IMR-90 (cell line): ENCODE results near the gene HORMAD2. TPM values are rescaled to one million over a fixed set of nuclear protein-coding genes. Genes with fewer than 3 reads are reported as not detected.
A peak's percentile ranks its signal among the peaks of the same experiment; 100 is the strongest.

Experiments used
- ATAC-seq: fragments of 200-7000 bp; cut with Tn5 transposase; 2 replicates; pipeline ENCODE4 v1.9.1; 2020; ENCODE audit warnings: low read depth, mild to moderate bottlenecking, moderate library complexity
- BruUV-seq: library from RNA; stranded (reverse); fragments of 400-500 nt; replicated peaks from 2 replicates; lab custom pipeline; 2021; lab: Mats Ljungman, UMichigan
- CTCF ChIA-PET: fragments of 300-600 bp; formaldehyde crosslinking; extraction: SDS; loops from one replicate; lab custom pipeline; 2021; ENCODE audit warnings: antibody characterized with exemption; lab: Yijun Ruan, JAX
- POLR2A ChIA-PET: fragments of 300-600 bp; sonication (Branson Sonifier 250); formaldehyde crosslinking; loops from one replicate; lab custom pipeline; 2022; ENCODE audit warnings: antibody characterized with exemption; ENCODE audit not compliant: unreplicated experiment; lab: Charles Lee
- DNase-seq: peaks from one replicate; pipeline ENCODE4 v3.0.0; 2013
- H2AFZ ChIP-seq: replicated peaks from 2 replicates; pipeline ENCODE3; 2013; ENCODE audit warnings: low read length, mild to moderate bottlenecking; ENCODE audit not compliant: poor library complexity
- H2AK5ac ChIP-seq: 2 replicates; pipeline ENCODE4 v1.6.1; 2013; ENCODE audit warnings: low read depth, low read length, inconsistent platforms
- H2AK9ac ChIP-seq: replicated peaks from 2 replicates; pipeline ENCODE3; 2013; ENCODE audit warnings: mild to moderate bottlenecking, low read depth, low read length, moderate library complexity; ENCODE audit not compliant: poor library complexity
- H2BK120ac ChIP-seq: 2 replicates; pipeline ENCODE4 v1.6.1; 2013; ENCODE audit warnings: low read depth, low read length, inconsistent platforms
- H2BK15ac ChIP-seq: 3 replicates; pipeline ENCODE4 v1.6.1; 2013; ENCODE audit warnings: low read depth, low read length, inconsistent platforms
- H2BK20ac ChIP-seq: 2 replicates; pipeline ENCODE4 v1.6.1; 2013; ENCODE audit warnings: low read depth, mild to moderate bottlenecking, inconsistent platforms, low read length, moderate library complexity
- H2BK5ac ChIP-seq: 2 replicates; pipeline ENCODE4 v1.6.1; 2013; ENCODE audit warnings: mild to moderate bottlenecking, low read depth, low read length, inconsistent platforms; ENCODE audit not compliant: poor library complexity, severe bottlenecking
- H3K14ac ChIP-seq: replicated peaks from 2 replicates; pipeline ENCODE4 v1.6.1; 2013; ENCODE audit warnings: low read depth, low read length, inconsistent platforms
- H3K18ac ChIP-seq: 2 replicates; pipeline ENCODE4 v1.6.1; 2013; ENCODE audit warnings: low read depth, low read length, control low read depth
- H3K23ac ChIP-seq: 2 replicates; pipeline ENCODE4 v1.6.1; 2013; ENCODE audit warnings: low read depth, low read length, inconsistent platforms
- H3K27ac ChIP-seq: 2 replicates; pipeline ENCODE4 v1.5.1; 2013; ENCODE audit warnings: mild to moderate bottlenecking, control low read depth, low read length; ENCODE audit not compliant: insufficient read depth
- H3K27me3 ChIP-seq: 2 replicates; pipeline ENCODE4 v1.6.1; 2013; ENCODE audit warnings: low read length; ENCODE audit not compliant: control insufficient read depth, insufficient read depth
- H3K36me3 ChIP-seq: 2 replicates; pipeline ENCODE4 v1.6.1; 2013; ENCODE audit warnings: low read length, mixed read lengths; ENCODE audit not compliant: control insufficient read depth, insufficient read depth
- H3K4ac ChIP-seq: 2 replicates; pipeline ENCODE4 v1.6.1; 2013; ENCODE audit warnings: low read depth, low read length, inconsistent platforms
- H3K4me1 ChIP-seq: 2 replicates; pipeline ENCODE4 v1.6.1; 2013; ENCODE audit warnings: low read length, mixed read lengths; ENCODE audit not compliant: control insufficient read depth, insufficient read depth
- H3K4me2 ChIP-seq: 2 replicates; pipeline ENCODE4 v1.6.1; 2013; ENCODE audit warnings: low read depth, mild to moderate bottlenecking, control low read depth, low read length, moderate library complexity
- H3K4me3 ChIP-seq: 2 replicates; pipeline ENCODE4 v1.5.1; 2013; ENCODE audit warnings: low read depth, mild to moderate bottlenecking, control low read depth, low read length, moderate library complexity; ENCODE audit not compliant: insufficient read depth
- H3K56ac ChIP-seq: 2 replicates; pipeline ENCODE4 v1.6.1; 2013; ENCODE audit warnings: low read length, inconsistent platforms; ENCODE audit not compliant: insufficient read depth; ENCODE audit errors: extremely low read depth
- H3K79me1 ChIP-seq, 2 experiments: 2 replicates each; pipeline ENCODE4 v1.6.1; 2013; ENCODE audit warnings: low read length in 2 of 2, inconsistent platforms in 1 of 2, low read depth in 1 of 2
- H3K9ac ChIP-seq: 2 replicates; pipeline ENCODE4 v1.6.1; 2013; ENCODE audit warnings: low read depth, low read length, control low read depth
- H3K9me1 ChIP-seq: 2 replicates; pipeline ENCODE4 v1.6.1; 2013; ENCODE audit warnings: low read length, inconsistent platforms; ENCODE audit not compliant: insufficient read depth
- H3K9me3 ChIP-seq: 2 replicates; pipeline ENCODE4 v1.6.1; 2013; ENCODE audit warnings: low read length; ENCODE audit not compliant: control insufficient read depth, insufficient read depth
- H4K20me1 ChIP-seq: 2 replicates; pipeline ENCODE4 v1.6.1; 2013; ENCODE audit warnings: low read length, inconsistent platforms; ENCODE audit not compliant: insufficient read depth
- H4K5ac ChIP-seq: 2 replicates; pipeline ENCODE4 v1.6.1; 2013; ENCODE audit warnings: mild to moderate bottlenecking, low read depth, low read length, control low read depth
- H4K8ac ChIP-seq, 2 experiments: 2 replicates each; pipeline ENCODE4 v1.6.1; 2013; ENCODE audit warnings: low read depth in 2 of 2, low read length in 2 of 2, control low read depth in 1 of 2, inconsistent platforms in 1 of 2
- H4K91ac ChIP-seq: 2 replicates; pipeline ENCODE4 v1.6.1; 2013; ENCODE audit warnings: low read depth, low read length, inconsistent platforms; ENCODE audit not compliant: insufficient read depth
- BHLHE40 ChIP-seq: fragments of 150-350 bp; IDR thresholded peaks from 2 replicates; pipeline ENCODE4 v1.6.1; 2016; ENCODE audit warnings: mild to moderate bottlenecking, low read depth, low read length
- CHD1 ChIP-seq: IDR thresholded peaks from 2 replicates; pipeline ENCODE4 v1.6.1; 2012; ENCODE audit warnings: low read depth, low read length, improper control_type of control experiment
- FOS ChIP-seq: fragments of 150-350 bp; IDR thresholded peaks from 2 replicates; pipeline ENCODE4 v1.6.1; 2016; ENCODE audit warnings: low read depth, low read length
- MAFK ChIP-seq: IDR thresholded peaks from 2 replicates; pipeline ENCODE4 v1.6.1; 2012; ENCODE audit warnings: low read depth, low read length, improper control_type of control experiment
- MXI1 ChIP-seq: IDR thresholded peaks from 2 replicates; pipeline ENCODE4 v1.6.1; 2012; ENCODE audit warnings: low read depth, mild to moderate bottlenecking, low read length, moderate library complexity, borderline replicate concordance
- NFE2L2 ChIP-seq: fragments of 150-350 bp; IDR thresholded peaks from 2 replicates; pipeline ENCODE4 v1.6.1; 2016; ENCODE audit warnings: low read depth, mild to moderate bottlenecking, low read length
- RCOR1 ChIP-seq: IDR thresholded peaks from 2 replicates; pipeline ENCODE4 v1.6.1; 2012; ENCODE audit warnings: mild to moderate bottlenecking, low read length, improper control_type of control experiment; ENCODE audit not compliant: insufficient replicate concordance
- USF2 ChIP-seq: fragments of 150-350 bp; IDR thresholded peaks from 2 replicates; pipeline ENCODE4 v1.6.1; 2017; ENCODE audit warnings: mild to moderate bottlenecking, antibody characterized with exemption, low read length, low read depth
- WGBS, 2 experiments: methylation state at CpG; one replicate each; pipeline versions ENCODE4 v1.1.5 to v1.1.7; 2013; ENCODE audit warnings: missing lambda C conversion rate in 2 of 2; ENCODE audit not compliant: insufficient read length in 1 of 2; ENCODE audit errors: extremely low coverage in 2 of 2; 5-methylcytosine and 5-hydroxymethylcytosine counted together
- dilution Hi-C: fragments of 300-500 bp; cut with HindIII; formaldehyde crosslinking; loops from one replicate; pipeline ENCODE4 v1.14.3; 2018; ENCODE audit warnings: low sequenced_read_pairs; ENCODE audit not compliant: unreplicated experiment
- in situ Hi-C: fragments of 300-500 bp; cut with MboI; formaldehyde crosslinking; loops from 3 replicates; pipeline ENCODE4 v1.14.3; 2019; ENCODE audit warnings: low sequenced_read_pairs, inconsistent platforms, mixed read lengths
- intact Hi-C: fragments of 100-400 bp; cut with micrococcal nuclease; formaldehyde crosslinking; loops from 2 replicates; pipeline ENCODE4 v1.10.0; 2022
- polyA plus RNA-seq, 3 experiments: library from polyadenylated mRNA; depleted of rRNA; stranded (reverse); fragments of >200 nt; gene quantifications; 2 replicates each; pipeline ENCODE4 v1.2.3, GENCODE V29; 2012; ENCODE audit warnings: low replicate concordance in 1 of 3
- total RNA-seq: library from RNA; depleted of rRNA; stranded (reverse); fragments of >200 nt; gene quantifications from 2 replicates; pipeline ENCODE4 v1.2.3, GENCODE V29; 2012
- TF ChIP-seq, protein P1 (sequence below): fragments of 150-350 bp; IDR thresholded peaks from 2 replicates; pipeline ENCODE4 v1.6.1; 2016; ENCODE audit warnings: low read depth, mild to moderate bottlenecking, low read length, moderate library complexity, borderline replicate concordance
- TF ChIP-seq, protein P2 (sequence below): conservative IDR thresholded peaks from 2 replicates; pipeline ENCODE4 v1.5.1; 2012; ENCODE audit warnings: mild to moderate bottlenecking, low read depth, low read length, improper control_type of control experiment

HORMAD2 gene
- total and polyA plus RNA-seq, 2 of the 4 experiments (the other 2 are of a cell fraction): not detected

- no peak overlapping the region for H4K8ac ChIP-seq
- no peak overlapping the region for H3K14ac ChIP-seq
- CTCF ChIA-PET: no interaction called here
- dilution Hi-C loops: no loop called here
- 0 out of 2 replicates have a peak, but pooled peaks cover 4% of the 10 kb centered on the region for H3K9me1 ChIP-seq
- peak overlapping the region; percentile 36; the same call in 1 of the 2 replicates for H2BK120ac ChIP-seq
- H3K4me3 ChIP-seq: no peak overlapping the region
- intact Hi-C loops: no loop called here
- peak overlapping the region; percentile 15 for H2AK9ac ChIP-seq
- H3K9ac ChIP-seq: no peak overlapping the region
- H4K91ac ChIP-seq: no peak overlapping the region
- no peak overlapping the region for H3K18ac ChIP-seq
- no peak overlapping the region for H3K27ac ChIP-seq
- TF ChIP-seq, protein P1, sequence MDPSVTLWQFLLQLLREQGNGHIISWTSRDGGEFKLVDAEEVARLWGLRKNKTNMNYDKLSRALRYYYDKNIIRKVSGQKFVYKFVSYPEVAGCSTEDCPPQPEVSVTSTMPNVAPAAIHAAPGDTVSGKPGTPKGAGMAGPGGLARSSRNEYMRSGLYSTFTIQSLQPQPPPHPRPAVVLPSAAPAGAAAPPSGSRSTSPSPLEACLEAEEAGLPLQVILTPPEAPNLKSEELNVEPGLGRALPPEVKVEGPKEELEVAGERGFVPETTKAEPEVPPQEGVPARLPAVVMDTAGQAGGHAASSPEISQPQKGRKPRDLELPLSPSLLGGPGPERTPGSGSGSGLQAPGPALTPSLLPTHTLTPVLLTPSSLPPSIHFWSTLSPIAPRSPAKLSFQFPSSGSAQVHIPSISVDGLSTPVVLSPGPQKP: no peak
- no peak for TF ChIP-seq USF2
- TF ChIP-seq, protein P2, sequence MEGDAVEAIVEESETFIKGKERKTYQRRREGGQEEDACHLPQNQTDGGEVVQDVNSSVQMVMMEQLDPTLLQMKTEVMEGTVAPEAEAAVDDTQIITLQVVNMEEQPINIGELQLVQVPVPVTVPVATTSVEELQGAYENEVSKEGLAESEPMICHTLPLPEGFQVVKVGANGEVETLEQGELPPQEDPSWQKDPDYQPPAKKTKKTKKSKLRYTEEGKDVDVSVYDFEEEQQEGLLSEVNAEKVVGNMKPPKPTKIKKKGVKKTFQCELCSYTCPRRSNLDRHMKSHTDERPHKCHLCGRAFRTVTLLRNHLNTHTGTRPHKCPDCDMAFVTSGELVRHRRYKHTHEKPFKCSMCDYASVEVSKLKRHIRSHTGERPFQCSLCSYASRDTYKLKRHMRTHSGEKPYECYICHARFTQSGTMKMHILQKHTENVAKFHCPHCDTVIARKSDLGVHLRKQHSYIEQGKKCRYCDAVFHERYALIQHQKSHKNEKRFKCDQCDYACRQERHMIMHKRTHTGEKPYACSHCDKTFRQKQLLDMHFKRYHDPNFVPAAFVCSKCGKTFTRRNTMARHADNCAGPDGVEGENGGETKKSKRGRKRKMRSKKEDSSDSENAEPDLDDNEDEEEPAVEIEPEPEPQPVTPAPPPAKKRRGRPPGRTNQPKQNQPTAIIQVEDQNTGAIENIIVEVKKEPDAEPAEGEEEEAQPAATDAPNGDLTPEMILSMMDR: no peak
- TF ChIP-seq CHD1: no peak
- TF ChIP-seq RCOR1: no peak
- TF ChIP-seq MXI1: no peak
- TF ChIP-seq NFE2L2: no peak
- TF ChIP-seq FOS: no peak
- TF ChIP-seq MAFK: no peak
- no peak for TF ChIP-seq BHLHE40
- H3K27me3 ChIP-seq: no peaks in the 10 kb centered on the region
- H3K36me3 ChIP-seq: no peaks in the 10 kb centered on the region
- no peak for DNase-seq
- no peak overlapping the region for H3K23ac ChIP-seq
- no peak overlapping the region for H2BK5ac ChIP-seq
- no peak overlapping the region for H3K4me2 ChIP-seq
- no peak overlapping the region for H4K5ac ChIP-seq
- H2AFZ ChIP-seq: peak overlapping the region; percentile 1
- H3K56ac ChIP-seq: no peak overlapping the region
- POLR2A ChIA-PET: no interaction called here
- peak overlapping the region; percentile 56 for H2AK5ac ChIP-seq
- peak overlapping the region; percentile 48; the same call in 1 of the 2 replicates for H2BK20ac ChIP-seq
- peak overlapping the region; percentile 29; the same call in 1 of the 2 replicates for H3K4ac ChIP-seq
- no TSS peak for BruUV-seq
- H2BK15ac ChIP-seq: 0 out of 3 replicates have a peak overlapping the region, but pooled peaks have one; percentile 27
- peaks cover 7% of the 10 kb centered on the region for H3K9me3 ChIP-seq
- H3K79me1 ChIP-seq: no peaks in the 10 kb centered on the region
- ATAC-seq: no peak
- in situ Hi-C loops: no loop called here
- H4K20me1 ChIP-seq: no peaks in the 10 kb centered on the region
- peaks cover 13% of the 10 kb centered on the region for H3K4me1 ChIP-seq
- WGBS, 2 experiments: 98% methylated on average over 9 of the region's 26 CpGs; no CpG with 5 or more reads in 1 of the 2 experiments
These were observed 141.1 kb downstream of the HORMAD2 start for GRCh38 chr22:30221121-30221992.
